ENCODE measurements around the gene HMGCLL1.

The HMGCLL1 gene

GRCh38 chr6:55395871-55396270, 183.1 kb downstream of the HMGCLL1 start:
- no peaks in the 10 kb centered on the region for H3K27me3 ChIP-seq (ENCODE audit: control insufficient read depth, insufficient read depth, low read length)
- H3K27ac ChIP-seq (ENCODE audit: low read depth, low read length): no peak overlapping the region
- H3K4me1 ChIP-seq (ENCODE audit: control insufficient read depth, insufficient read depth, low read length): no peaks in the 10 kb centered on the region
- no peak overlapping the region for H3K9ac ChIP-seq (ENCODE audit: low read depth, low read length)
- H3K4me3 ChIP-seq (ENCODE audit: low read depth, low read length): no peak overlapping the region
- H3K9me3 ChIP-seq (ENCODE audit: control insufficient read depth, insufficient read depth, low read length): no peaks in the 10 kb centered on the region
- no peaks in the 10 kb centered on the region for H3K36me3 ChIP-seq (ENCODE audit: control insufficient read depth, insufficient read depth, low read length)

GRCh38 chr6:55388211-55388610, 190.8 kb downstream of the HMGCLL1 start:
- H3K36me3 ChIP-seq (ENCODE audit: control insufficient read depth, insufficient read depth, low read length): no peaks in the 10 kb centered on the region
- H3K27me3 ChIP-seq (ENCODE audit: control insufficient read depth, insufficient read depth, low read length): no peaks in the 10 kb centered on the region
- no peak overlapping the region for H3K9ac ChIP-seq (ENCODE audit: low read depth, low read length)
- no peaks in the 10 kb centered on the region for H3K9me3 ChIP-seq (ENCODE audit: control insufficient read depth, insufficient read depth, low read length)
- H3K27ac ChIP-seq (ENCODE audit: low read depth, low read length): no peak overlapping the region
- H3K4me3 ChIP-seq (ENCODE audit: low read depth, low read length): no peak overlapping the region
- H3K4me1 ChIP-seq (ENCODE audit: control insufficient read depth, insufficient read depth, low read length): peaks cover 6% of the 10 kb centered on the region
